Measurements from ENCODE around the gene GAS6.

DNA sequence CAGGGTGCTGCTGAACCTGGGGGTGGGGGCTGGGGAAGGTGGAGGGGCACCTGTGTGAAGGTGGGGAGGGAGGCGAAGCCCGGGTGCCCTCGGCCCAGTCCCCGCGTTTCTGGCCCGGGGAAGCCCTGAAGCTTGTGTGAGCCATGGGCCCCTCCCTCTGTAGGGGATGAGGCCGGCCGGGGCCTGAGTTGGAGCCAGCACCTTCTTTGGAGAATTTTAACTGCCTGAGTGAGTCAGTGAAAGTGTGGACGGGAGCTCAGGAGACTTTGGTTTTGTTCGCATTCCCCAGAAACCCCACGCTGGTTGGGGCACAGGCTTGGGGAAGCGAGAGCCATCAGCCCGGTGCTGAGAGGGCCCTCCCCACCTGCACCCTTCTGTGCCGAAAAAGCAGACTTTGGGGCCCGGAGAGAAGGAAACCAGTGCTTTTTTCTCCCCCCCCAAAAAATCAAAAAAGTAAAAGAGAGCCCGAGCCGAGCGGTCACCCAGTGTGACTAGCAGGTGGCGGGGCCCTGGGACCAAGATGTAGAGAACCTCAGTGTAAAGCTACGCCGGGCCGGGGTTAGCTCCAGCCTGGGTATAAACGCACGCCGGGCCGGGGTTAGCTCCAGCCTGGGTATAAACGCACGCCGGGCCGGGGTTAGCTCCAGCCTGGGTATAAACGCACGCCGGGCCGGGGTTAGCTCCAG lies 59.7 kb downstream of the GAS6 start:
- TF ChIP-seq, protein P1, sequence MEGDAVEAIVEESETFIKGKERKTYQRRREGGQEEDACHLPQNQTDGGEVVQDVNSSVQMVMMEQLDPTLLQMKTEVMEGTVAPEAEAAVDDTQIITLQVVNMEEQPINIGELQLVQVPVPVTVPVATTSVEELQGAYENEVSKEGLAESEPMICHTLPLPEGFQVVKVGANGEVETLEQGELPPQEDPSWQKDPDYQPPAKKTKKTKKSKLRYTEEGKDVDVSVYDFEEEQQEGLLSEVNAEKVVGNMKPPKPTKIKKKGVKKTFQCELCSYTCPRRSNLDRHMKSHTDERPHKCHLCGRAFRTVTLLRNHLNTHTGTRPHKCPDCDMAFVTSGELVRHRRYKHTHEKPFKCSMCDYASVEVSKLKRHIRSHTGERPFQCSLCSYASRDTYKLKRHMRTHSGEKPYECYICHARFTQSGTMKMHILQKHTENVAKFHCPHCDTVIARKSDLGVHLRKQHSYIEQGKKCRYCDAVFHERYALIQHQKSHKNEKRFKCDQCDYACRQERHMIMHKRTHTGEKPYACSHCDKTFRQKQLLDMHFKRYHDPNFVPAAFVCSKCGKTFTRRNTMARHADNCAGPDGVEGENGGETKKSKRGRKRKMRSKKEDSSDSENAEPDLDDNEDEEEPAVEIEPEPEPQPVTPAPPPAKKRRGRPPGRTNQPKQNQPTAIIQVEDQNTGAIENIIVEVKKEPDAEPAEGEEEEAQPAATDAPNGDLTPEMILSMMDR (IDR thresholded peaks at IDR 0.05) = no peak
- no peak for TF ChIP-seq POLR2A (IDR thresholded peaks at IDR 0.05)

Data from uterus (tissue), 2 donors.